Gastrocnemius medialis (tissue), 4 donors: Measurements from ENCODE around the gene INTS11. TPM values are rescaled to one million over a fixed set of nuclear protein-coding genes. Genes with fewer than 3 reads are reported as not detected.

Source experiments
- ATAC-seq, 2 donors: fragments of 150-250 bp; one replicate each; pipeline ENCODE4 v1.9.1; 2016
- DNase-seq, 2 donors: peaks; one replicate each; pipeline ENCODE4 v3.0.0-alpha.2; 2019
- H3K27ac ChIP-seq, 4 donors: fragments of 200-600 bp; sonication (generic); 1 replicate in 1 of 4; 2 replicates in 3 of 4; pipeline ENCODE4 v1.5.1; 2016 to 2018; ENCODE audit warnings: mild to moderate bottlenecking in 2 of 4, moderate library complexity in 1 of 4
- H3K27me3 ChIP-seq, 3 donors: fragments of 200-600 bp; sonication (generic) in 2 of 3; 1 replicate in 1 of 3; 2 replicates in 2 of 3; pipeline versions ENCODE4 v1.5.1 to v1.6.0; 2016 to 2019; ENCODE audit warnings: mild to moderate bottlenecking in 1 of 3, moderate library complexity in 1 of 3
- H3K36me3 ChIP-seq, 2 donors: fragments of 200-600 bp; sonication (generic) in 1 of 2; one replicate each; pipeline ENCODE4 v1.5.1; 2017 to 2018
- H3K4me1 ChIP-seq, 2 donors: fragments of 200-600 bp; sonication (generic) in 1 of 2; one replicate each; pipeline ENCODE4 v1.5.1; 2016 to 2017; ENCODE audit warnings: mild to moderate bottlenecking in 2 of 2
- H3K4me3 ChIP-seq, 4 donors: fragments of 200-600 bp; sonication (generic) in 3 of 4; 1 replicate in 1 of 4; 2 replicates in 3 of 4; pipeline ENCODE4 v1.5.1; 2016 to 2019; ENCODE audit warnings: mild to moderate bottlenecking in 2 of 4
- H3K9me3 ChIP-seq, 3 donors: fragments of 200-600 bp; sonication (generic) in 2 of 3; 1 replicate in 1 of 3; 2 replicates in 2 of 3; pipeline ENCODE4 v1.5.1; 2016 to 2019
- POLR2A ChIP-seq, 2 donors: fragments of 450-650 bp; IDR thresholded peaks; one replicate each; pipeline ENCODE4 v1.6.1; 2017; ENCODE audit warnings: antibody characterized with exemption in 2 of 2, mild to moderate bottlenecking in 2 of 2, moderate library complexity in 2 of 2
- in situ Hi-C, 4 donors: fragments of 200-750 bp; cut with MboI; loops; one replicate each; pipeline versions ENCODE4 v1.15.0 to v1.8.0; 2017; ENCODE audit warnings: low sequenced_read_pairs in 4 of 4
- intact Hi-C: fragments of 100-400 bp; cut with DNase I; formaldehyde crosslinking; loops from one replicate; pipeline ENCODE4 v1.15.1; 2023; ENCODE audit warnings: low total_unique reads
- total RNA-seq, 4 donors: library from RNA; depleted of rRNA; stranded (reverse); fragments of >200 nt; gene quantifications; one replicate each; pipeline versions ENCODE4 v1.1.0 to v1.2.3, GENCODE V29; 2016
- TF ChIP-seq, protein P1 (sequence below), 5 experiments: fragments of 450-650 bp in 3 of 5; fragments of 200-600 bp in 2 of 5; sonication (generic) in 2 of 5; IDR thresholded peaks in 4 of 5; conservative IDR thresholded peaks in 1 of 5; 1 replicate in 4 of 5; 2 replicates in 1 of 5; pipeline ENCODE4 v1.5.1; 2016 to 2019; ENCODE audit warnings: antibody characterized with exemption in 5 of 5, mild to moderate bottlenecking in 3 of 5, moderate library complexity in 3 of 5

Gene INTS11
- total RNA-seq, 4 donors from 2014 or later, result 74.0 to 94.4 (median 84.7) TPM

DNA sequence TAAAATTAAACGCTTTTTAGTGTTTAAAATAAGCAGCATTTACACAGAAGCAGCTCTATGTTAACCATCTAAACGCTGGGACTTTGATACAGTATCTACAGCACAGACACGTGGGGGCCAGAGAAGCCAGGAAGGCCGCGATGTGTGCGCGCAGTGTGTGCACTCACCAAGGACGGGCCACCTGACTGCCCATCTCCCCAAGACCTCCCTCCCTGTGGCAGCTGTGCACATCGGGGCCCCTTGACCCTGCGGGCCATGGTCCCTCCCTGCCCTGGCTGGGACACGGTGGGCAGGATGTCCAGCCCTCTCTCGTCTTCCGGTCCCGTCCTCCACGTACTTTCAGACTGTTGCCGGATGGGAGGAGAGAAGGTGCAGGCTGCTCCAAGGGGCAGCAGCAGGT, 10.8 kb upstream of the INTS11 start:
- Histone ChIP-seq H3K9me3 (no peaks in the 10 kb centered on the region), H3K27me3 (no peaks in the 10 kb centered on the region), H3K4me1 (peaks cover 19 to 25% of the 10 kb centered on the region in 2 donors), H3K4me3 (no peak overlapping the region), H3K36me3 (peaks cover 0 to 43% of the 10 kb centered on the region in 2 donors), H3K27ac (no peak overlapping the region)
- TF ChIP-seq, protein P1, sequence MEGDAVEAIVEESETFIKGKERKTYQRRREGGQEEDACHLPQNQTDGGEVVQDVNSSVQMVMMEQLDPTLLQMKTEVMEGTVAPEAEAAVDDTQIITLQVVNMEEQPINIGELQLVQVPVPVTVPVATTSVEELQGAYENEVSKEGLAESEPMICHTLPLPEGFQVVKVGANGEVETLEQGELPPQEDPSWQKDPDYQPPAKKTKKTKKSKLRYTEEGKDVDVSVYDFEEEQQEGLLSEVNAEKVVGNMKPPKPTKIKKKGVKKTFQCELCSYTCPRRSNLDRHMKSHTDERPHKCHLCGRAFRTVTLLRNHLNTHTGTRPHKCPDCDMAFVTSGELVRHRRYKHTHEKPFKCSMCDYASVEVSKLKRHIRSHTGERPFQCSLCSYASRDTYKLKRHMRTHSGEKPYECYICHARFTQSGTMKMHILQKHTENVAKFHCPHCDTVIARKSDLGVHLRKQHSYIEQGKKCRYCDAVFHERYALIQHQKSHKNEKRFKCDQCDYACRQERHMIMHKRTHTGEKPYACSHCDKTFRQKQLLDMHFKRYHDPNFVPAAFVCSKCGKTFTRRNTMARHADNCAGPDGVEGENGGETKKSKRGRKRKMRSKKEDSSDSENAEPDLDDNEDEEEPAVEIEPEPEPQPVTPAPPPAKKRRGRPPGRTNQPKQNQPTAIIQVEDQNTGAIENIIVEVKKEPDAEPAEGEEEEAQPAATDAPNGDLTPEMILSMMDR (IDR thresholded peaks at IDR 0.05 in 4 of 5, conservative IDR thresholded peaks at IDR 0.05 in 1 of 5), result no peak
- no peak for TF ChIP-seq POLR2A (IDR thresholded peaks at IDR 0.05)
- intact Hi-C loops (no loop called here), in situ Hi-C loops (no loop called here)
- ATAC-seq, result no peak
- DNase-seq, result no peak

DNA sequence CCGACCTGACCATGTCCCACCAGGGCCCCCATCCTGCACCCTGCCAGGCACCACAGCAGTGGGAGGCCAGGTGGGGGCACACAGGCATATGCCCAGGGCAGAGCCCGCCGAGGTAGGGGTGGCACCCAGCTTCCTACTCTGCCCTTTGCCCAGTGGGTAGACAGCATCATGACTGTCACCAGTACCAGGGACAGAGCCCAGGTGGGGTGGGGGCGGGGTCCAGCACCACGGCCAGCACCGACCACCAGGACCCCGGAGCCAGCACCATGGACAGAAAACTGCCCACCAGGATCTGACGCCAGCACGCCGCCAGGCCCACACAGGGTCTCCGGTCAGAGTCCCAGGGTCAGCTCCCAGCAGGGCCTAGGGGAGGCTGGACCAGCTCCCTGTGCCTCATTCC, 10.4 kb upstream of the INTS11 start:
- H3K4me1 ChIP-seq, result peaks cover 21 to 27% of the 10 kb centered on the region in 2 donors
- ATAC-seq (no peak), DNase-seq (no peak)
- H3K4me3 ChIP-seq, result no peak overlapping the region
- H3K27me3 ChIP-seq, result no peaks in the 10 kb centered on the region
- intact Hi-C loops, result no loop called here
- no peaks in the 10 kb centered on the region for H3K9me3 ChIP-seq
- H3K27ac ChIP-seq, result no peak overlapping the region
- in situ Hi-C loops, result no loop called here
- H3K36me3 ChIP-seq, result peaks cover 0 to 38% of the 10 kb centered on the region in 2 donors
- TF ChIP-seq POLR2A (IDR thresholded peaks at IDR 0.05), result no peak
- TF ChIP-seq, protein P1 (IDR thresholded peaks at IDR 0.05 in 4 of 5, conservative IDR thresholded peaks at IDR 0.05 in 1 of 5), result no peak

DNA sequence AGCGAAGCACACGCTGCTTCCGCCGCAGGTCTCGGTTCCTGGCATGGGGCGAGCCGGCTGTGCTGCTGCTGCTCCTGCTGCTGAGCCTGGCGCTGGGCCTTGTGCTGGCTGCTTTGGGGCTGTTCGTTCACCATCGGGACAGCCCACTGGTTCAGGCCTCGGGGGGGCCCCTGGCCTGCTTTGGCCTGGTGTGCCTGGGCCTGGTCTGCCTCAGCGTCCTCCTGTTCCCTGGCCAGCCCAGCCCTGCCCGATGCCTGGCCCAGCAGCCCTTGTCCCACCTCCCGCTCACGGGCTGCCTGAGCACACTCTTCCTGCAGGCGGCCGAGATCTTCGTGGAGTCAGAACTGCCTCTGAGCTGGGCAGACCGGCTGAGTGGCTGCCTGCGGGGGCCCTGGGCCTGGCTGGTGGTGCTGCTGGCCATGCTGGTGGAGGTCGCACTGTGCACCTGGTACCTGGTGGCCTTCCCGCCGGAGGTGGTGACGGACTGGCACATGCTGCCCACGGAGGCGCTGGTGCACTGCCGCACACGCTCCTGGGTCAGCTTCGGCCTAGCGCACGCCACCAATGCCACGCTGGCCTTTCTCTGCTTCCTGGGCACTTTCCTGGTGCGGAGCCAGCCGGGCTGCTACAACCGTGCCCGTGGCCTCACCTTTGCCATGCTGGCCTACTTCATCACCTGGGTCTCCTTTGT, 9.2 kb upstream of the INTS11 start:
- ATAC-seq, result peak; percentile 9 to 10
- in situ Hi-C loops, result no loop called here
- no peak for TF ChIP-seq POLR2A (IDR thresholded peaks at IDR 0.05)
- TF ChIP-seq, protein P1 (IDR thresholded peaks at IDR 0.05 in 4 of 5, conservative IDR thresholded peaks at IDR 0.05 in 1 of 5), result no peak

DNA sequence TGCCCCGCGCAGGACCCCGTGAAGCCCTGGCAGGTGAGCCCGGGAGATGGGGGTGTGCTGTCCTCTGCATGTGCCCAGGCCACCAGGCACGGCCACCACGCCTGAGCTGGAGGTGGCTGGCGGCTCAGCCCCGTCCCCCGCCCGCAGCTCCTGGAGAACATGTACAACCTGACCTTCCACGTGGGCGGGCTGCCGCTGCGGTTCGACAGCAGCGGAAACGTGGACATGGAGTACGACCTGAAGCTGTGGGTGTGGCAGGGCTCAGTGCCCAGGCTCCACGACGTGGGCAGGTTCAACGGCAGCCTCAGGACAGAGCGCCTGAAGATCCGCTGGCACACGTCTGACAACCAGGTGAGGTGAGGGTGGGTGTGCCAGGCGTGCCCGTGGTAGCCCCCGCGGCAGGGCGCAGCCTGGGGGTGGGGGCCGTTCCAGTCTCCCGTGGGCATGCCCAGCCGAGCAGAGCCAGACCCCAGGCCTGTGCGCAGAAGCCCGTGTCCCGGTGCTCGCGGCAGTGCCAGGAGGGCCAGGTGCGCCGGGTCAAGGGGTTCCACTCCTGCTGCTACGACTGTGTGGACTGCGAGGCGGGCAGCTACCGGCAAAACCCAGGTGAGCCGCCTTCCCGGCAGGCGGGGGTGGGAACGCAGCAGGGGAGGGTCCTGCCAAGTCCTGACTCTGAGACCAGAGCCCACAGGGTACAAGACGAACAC, 8.5 kb upstream of the INTS11 start:
- no peak overlapping the region for H3K4me3 ChIP-seq
- peaks cover 0 to 23% of the 10 kb centered on the region in 2 donors for H3K36me3 ChIP-seq
- H3K9me3 ChIP-seq, result no peaks in the 10 kb centered on the region
- peak overlapping the region in 3 of 4 donors; percentile 37 to 43 (median 37) for H3K27ac ChIP-seq
- TF ChIP-seq POLR2A (IDR thresholded peaks at IDR 0.05), result no peak
- TF ChIP-seq, protein P1 (IDR thresholded peaks at IDR 0.05 in 4 of 5, conservative IDR thresholded peaks at IDR 0.05 in 1 of 5), result no peak
- in situ Hi-C loops, result no loop called here
- ATAC-seq (peak; percentile 22 to 23), DNase-seq (peak in 1 of 2 donors; percentile 68)
- intact Hi-C loops, result no loop called here
- peaks cover 21 to 27% of the 10 kb centered on the region in 2 donors for H3K4me1 ChIP-seq
- no peaks in the 10 kb centered on the region for H3K27me3 ChIP-seq

More for the DNA sequence above, 9.2 kb upstream of the INTS11 start:
- peaks cover 21 to 27% of the 10 kb centered on the region in 2 donors for H3K4me1 ChIP-seq
- intact Hi-C loops, result no loop called here
- no peak for DNase-seq
- H3K27me3 ChIP-seq, result no peaks in the 10 kb centered on the region
- H3K9me3 ChIP-seq, result no peaks in the 10 kb centered on the region
- peak overlapping the region in 3 of 4 donors; percentile 20 to 43 (median 37) for H3K27ac ChIP-seq
- H3K36me3 ChIP-seq, result peaks cover 0 to 27% of the 10 kb centered on the region in 2 donors
- no peak overlapping the region for H3K4me3 ChIP-seq
